GM08714 (cell line): ENCODE data around the gene BPIFB2.
"Not testable (repeated sequence)": the region's sequence is repeated elsewhere in the genome, so short reads cannot be mapped to it uniquely, and the experiment has no call there.

ENCODE experiments used
- H3K4me3 ChIP-seq: fragments of 200-500 bp; sonication (Bioruptor generic); 2 replicates; pipeline ENCODE4 v1.5.1; 2014; ENCODE audit warnings: mild to moderate bottlenecking, low read length, inconsistent platforms
- ZNF274 ChIP-seq: IDR thresholded peaks from 2 replicates; pipeline ENCODE4 v1.6.1; 2012; ENCODE audit warnings: mild to moderate bottlenecking, low read depth, low read length

BPIFB2 gene

DNA sequence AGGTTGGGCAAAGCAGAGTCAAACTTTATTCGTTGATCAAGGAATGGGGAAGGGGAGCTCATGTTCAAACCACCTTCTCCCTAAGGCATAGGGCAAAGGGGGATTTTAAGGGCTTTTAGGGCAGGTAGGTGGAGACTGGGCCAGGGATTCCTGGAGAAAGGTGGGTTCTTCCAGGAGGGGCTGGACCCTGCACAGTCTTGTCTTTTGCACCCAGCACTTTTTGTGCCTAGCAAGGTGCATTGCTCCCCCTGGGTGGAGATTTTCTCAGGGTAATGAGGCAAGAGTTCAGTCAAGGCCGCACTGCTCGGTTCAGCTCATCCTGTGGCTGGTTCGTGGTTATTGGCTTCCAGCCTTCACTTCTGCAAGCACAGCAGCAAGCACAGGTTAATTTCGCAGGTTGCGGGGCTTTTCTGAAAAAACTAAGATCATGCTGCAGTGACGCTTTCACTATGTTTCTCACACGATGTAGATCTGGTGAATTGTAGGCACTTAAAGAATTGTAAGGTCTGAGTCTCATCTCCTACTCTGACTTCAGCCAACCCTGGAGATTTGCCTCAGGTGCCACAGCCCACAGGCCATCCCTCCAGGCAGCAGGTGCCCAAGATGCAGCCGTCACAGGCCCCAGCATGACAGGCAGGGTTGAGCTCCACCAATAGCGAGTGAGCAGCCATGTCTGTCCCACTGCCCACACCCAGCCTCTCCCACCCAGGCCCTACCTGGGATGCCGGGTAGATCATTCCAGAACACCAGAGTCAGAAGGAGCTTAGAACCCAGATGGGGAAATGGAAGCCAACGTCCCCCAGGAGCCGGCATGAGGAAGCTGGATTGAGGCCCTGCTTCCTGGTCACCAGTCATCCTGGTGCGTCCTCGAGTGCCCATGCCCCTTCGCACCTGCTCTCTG lies 40.4 kb upstream of the BPIFB2 start:
- no peak overlapping the region for H3K4me3 ChIP-seq
- TF ChIP-seq ZNF274 = no peak

DNA sequence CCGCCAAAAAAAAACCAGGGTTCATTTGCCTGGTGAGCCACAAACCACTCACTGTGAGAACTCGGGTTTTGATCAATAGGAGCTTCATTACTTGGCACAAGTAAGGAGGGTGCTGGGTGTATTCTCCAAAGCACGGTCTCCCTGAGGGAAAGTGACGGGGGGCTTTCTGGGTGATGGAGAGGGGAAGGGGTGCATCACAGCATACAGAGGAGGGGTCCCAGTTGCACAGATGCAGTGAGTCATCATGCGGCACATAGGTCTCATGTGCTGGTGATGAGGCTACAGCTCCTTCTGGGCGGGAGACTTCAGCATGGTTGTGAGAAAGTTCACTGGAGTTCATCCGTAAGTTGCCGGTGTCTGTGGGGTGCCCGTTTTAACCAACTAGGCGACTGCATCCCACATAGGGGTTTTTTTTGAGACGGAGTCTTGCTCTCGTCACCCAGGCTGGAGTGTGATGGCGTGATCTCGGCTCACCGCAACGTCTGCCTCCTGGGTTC lies 39.5 kb upstream of the BPIFB2 start:
- no peak for TF ChIP-seq ZNF274
- H3K4me3 ChIP-seq = no peak overlapping the region

DNA sequence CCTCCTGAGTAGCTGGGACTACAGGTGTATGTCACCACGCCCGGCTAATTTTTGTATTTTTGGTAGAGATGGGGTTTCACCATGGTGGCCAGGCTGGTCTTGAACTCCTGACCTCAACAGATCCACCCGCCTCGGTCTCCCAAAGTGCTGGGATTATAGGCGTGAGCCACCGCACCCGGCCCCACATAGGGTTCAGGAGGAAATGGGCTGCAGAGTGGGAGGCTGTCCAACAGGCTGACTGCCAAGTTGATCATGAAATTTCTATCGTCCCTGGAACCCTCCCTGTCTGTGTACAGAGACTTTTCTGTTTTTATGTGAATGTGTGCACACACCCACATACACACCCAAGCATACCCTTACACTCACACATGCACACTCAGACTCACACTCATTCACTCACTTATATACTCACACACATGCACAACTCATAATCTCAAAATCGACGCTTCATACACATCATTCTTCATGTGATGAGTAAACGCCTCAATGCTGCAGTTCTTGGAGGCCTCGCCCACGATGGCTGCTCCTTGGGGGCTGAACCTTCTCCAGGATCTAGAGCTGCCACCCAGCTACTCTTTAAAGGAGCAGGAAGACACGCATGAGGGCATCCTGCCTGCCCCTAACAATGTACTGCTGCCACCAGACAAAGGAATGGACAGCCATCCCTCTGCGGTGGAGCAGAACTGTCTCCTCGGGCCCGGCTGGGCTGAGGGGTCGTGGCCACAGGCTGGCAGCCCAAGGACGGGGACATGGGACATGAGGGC lies 38.8 kb upstream of the BPIFB2 start:
- no peak overlapping the region for H3K4me3 ChIP-seq
- no peak for TF ChIP-seq ZNF274

DNA sequence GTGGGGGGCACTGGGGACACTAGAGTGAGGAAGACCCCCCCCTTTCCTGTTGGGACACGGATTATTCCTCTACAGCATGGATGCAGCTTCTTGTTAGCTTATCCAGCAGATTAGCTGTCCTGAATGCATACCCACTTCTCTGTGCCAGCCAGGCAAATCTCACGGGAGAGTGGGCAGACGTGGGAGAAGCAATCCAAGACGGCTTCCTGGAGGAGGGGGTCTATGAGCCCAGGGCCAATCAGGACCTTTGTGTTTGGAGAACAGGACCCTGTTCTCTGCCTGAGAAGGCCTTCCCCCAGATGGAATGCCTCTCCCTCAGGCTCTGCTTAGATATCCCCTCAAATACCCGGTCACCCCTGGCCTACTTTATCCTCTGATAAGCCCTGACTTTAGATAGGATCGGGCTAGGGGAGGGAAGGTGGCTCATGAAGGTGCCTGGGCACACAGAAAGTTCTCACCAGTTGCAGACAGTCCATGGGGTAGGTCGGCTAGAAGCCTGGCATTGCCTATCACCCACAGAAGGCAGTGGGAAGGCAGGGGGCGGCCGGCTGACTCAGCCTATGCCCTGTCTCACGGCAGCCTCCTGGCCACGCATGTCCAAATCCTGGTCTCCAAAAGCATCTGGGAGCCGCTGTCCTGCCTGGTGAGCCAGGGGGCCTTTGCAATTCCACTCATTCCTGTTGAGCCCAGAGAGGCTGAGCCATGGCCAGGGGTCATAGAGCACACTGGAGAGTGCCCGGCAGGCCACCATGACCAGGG lies 38.0 kb upstream of the BPIFB2 start:
- no peak overlapping the region for H3K4me3 ChIP-seq
- no peak for TF ChIP-seq ZNF274

DNA sequence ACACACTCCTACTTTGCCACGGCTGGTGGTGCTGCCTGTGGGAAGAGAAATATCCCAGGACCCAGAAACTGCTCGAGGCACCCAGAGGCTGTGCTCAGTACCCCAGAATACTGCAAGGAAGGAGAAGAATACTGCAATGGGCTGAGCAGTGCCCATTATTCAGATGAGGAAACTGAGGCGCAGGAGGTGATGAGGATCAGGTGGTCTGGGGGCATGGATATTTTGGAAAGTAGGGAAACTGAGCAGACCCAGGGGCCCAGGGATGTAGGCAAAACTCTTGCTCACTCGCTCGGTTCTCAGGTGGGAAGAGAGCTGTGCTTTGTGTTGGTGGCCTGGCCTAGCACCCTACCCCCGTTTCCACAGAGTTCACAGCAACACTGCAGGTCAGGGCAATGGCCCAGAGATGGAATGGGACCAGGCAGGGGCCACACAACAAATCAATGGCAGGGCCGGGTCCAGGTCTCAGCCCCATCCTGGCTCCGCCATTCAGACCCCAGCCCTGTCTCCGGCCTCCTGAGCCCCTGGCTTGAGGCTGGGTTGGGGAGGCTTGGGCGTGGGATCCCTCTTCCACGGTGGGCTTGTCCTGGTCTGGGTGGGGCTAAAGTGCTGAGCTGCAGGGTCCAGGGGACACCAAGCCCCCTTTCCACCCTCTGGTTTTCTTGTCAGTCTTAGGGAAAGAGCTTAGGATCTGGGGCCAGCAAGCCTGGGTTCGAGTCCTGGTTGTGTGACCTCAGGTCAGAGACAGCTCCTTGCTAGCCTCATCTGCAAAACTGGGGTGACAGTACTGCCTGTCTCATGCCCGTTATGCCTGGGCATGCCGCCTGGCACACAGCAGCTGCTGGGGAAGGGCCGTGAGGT lies 37.2 kb upstream of the BPIFB2 start:
- TF ChIP-seq ZNF274 = no peak
- no peak overlapping the region for H3K4me3 ChIP-seq

DNA sequence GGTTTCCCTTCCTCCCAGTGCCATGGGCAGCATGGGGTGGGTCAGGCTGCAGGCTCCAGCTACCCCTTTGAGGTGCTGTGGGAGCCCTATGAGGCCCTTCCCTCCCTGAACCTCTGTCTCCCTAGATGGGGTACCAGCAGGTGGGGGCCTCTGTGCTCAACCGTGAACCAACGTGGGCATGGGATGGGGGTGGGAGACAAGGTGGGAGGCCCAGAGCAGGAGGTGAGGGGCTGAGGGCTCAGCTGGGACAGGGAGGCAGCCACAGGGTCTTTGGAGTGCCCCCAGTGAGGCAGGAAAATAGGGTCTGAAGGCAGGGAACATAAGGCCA lies 36.6 kb upstream of the BPIFB2 start:
- no peak overlapping the region for H3K4me3 ChIP-seq
- TF ChIP-seq ZNF274 = no peak

DNA sequence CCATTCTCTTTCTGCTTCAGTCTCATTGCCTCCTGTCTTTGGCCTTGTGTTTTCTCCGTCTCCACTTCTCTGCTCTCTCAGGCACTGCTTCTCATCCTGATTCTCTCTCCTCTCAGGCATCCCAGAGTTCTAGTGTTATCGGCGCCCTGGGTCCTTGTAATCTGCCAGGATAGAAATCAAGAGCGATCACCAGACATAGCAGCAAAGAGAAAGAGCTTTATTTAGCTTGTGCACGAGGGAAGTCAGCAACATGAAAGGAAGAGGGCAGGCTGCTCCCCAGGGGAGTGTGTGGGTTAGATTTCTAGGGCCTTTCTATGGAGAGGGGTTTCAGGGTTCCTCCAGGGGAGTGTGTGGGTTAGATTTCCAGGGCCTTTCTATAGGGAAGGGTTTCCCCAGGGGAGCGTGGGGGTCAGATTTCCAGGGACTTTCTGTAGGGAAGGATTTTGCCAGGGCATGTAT lies 35.8 kb upstream of the BPIFB2 start:
- TF ChIP-seq ZNF274 = no peak
- H3K4me3 ChIP-seq = peak overlapping the region; percentile 5; the same call in 1 of the 2 replicates

DNA sequence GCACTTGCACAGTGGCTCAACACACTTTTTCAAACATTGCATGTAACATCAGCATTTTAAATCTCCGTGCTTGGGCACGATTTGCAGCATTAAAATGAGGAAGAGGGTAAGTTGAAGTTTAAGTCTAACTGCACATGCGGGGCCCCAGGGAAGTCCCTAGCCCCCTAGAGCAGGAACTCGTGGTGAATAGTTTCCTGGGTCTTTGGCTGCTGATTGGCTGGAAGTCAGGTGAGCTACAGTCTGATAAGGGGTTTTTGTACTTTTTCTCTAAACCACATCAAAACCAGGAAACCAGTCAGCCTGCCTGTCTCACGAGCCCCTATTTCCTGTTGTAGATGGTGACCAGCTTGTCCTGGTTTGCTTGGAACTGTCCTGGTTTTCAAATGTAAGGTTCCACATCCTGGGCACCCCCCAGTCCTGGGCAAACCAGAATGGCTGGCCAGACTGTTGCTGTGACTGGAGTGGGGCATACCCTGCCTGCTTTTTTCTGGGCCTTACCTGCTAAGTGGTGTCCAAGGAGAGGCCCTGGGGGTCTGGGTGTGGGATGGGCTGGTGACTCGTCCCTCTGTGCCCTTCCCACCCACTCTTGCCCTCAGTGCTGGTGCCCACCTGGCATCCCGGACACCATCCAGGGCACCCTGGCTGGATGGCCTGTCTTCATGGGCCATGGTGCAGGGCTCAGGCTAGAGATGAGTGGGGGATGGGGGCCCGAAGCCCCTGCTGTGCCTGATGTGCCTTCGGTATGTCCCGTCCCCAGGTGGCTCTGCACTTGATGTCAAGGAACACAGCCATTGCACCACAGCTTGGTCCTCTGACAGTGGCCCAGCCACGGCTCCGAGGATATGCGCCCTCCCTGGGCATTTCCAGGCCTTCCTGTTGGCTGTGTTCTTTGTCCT lies 35.1 kb upstream of the BPIFB2 start:
- TF ChIP-seq ZNF274 = no peak
- H3K4me3 ChIP-seq = no peak overlapping the region; the same call in 1 of the 2 replicates

DNA sequence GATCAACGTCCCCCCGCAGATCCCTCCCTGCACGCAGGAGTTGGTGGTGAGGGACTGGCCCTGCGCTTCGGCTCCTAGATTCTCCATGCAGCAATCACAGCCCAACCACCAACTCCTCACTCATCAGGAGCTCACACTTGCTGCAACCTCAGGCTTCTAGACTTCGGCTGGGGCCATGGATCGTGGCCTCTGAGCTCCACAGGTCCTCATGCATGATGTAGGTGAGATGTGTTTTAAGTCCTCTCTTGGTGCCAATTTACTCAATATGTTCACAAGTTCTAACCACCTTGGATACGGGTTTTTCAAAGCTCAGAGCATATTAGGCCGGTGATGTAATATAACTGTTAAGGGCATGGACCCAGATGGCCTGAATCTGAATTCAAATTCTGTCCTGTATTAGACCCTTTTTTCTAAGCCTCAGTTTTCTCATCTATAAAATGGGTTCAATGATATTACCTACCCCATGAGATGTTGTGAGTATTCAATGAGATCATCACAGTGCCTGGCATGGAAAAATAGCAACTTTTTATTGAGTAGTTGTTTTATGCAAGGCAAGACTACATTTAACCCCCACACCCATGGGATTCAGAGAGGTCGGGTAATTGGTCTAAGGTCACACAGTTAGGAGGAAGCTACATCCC lies 34.3 kb upstream of the BPIFB2 start:
- H3K4me3 ChIP-seq = no peak overlapping the region
- TF ChIP-seq ZNF274 = no peak

DNA sequence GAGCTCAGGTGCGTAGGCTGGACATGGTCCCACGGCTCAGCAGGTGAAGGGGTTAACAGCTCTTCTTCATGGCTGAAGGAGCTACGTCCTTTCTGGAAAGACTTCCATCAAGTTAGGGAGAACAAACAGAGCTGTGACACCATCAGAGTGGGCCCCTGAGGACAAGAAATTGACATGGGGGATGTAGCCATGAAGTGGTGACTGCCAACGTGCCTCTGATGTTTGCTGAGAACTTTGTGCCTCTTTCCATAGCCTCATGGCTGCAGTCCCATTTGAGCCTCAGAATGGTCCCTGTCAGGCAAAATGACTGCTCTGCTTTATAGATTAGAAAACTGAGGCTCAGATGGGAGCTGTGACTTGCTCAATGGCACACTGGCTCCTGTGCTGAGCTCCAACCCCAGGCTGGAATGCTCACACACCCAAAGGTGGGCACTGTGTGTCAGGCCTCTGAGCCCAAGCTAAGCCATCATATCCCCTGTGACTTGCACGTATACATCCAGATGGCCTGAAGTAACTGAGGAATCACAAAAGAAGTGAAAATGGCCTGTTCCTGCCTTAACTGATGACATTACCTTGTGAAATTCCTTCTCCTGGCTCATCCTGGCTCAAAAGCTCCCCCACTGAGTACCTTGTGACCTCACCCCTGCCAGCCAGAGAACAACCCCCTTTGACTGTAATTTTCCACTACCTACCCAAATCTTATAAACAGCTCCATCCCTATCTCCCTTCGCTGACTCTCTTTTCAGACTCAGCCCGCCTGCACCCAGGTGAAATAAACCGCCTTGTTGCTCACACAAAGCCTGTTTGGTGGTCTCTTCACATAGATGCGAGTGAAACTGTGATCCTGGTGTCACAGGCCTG lies 33.1 kb upstream of the BPIFB2 start:
- not testable (repeated sequence) for H3K4me3 ChIP-seq

DNA sequence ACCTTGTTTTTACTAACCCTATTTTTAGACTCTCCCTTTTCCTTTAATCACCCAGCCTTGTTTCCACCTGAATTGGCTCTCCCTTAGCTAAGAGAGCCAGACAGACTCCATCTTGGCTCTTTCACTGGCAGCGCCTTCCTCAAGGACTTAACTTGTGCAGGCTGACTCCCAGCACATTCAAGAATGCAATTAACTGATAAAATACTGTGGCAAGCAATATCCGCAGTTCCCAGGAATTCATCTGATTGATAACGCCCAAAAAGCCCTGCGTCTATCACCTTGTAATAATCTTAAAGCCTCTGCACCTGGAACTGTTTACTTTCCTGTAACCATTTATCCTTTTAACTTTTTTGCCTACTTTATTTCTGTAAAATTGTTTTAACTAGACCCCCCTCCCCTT lies 32.4 kb upstream of the BPIFB2 start:
- H3K4me3 ChIP-seq = not testable (repeated sequence)
